Central memory CD8-positive, alpha-beta T cell (primary cell): ENCODE results near the gene GPR162.

Experiments
- ATAC-seq: fragments of 150-1000 bp; cut with Tn5 transposase; replicated peaks from 2 replicates; pipeline ENCODE4 v1.10.0; 2022; ENCODE audit warnings: mild to moderate bottlenecking, moderate FRiP score, moderate number of reproducible peaks; ENCODE audit not compliant: poor library complexity, severe bottlenecking; ENCODE audit errors: extremely low read depth
- DNase-seq, 2 donors: peaks; one replicate each; pipeline ENCODE4 v3.0.0; 2021; ENCODE audit warnings: low spot score in 2 of 2
- H3K27ac Mint-ChIP-seq: one replicate; pipeline ENCODE4 v1.8.0; 2022; ENCODE audit warnings: low read depth, mild to moderate bottlenecking, moderate library complexity, mixed read lengths
- H3K27me3 Mint-ChIP-seq: one replicate; pipeline ENCODE4 v1.8.0; 2022; ENCODE audit warnings: mixed read lengths
- H3K36me3 Mint-ChIP-seq: one replicate; pipeline ENCODE4 v1.8.0; 2022; ENCODE audit warnings: mild to moderate bottlenecking, moderate library complexity, mixed read lengths; ENCODE audit not compliant: insufficient read depth
- H3K4me1 Mint-ChIP-seq: one replicate; pipeline ENCODE4 v1.8.0; 2022; ENCODE audit warnings: mixed read lengths
- H3K4me3 Mint-ChIP-seq: one replicate; pipeline ENCODE4 v1.8.0; 2022; ENCODE audit warnings: mild to moderate bottlenecking, moderate library complexity, mixed read lengths
- H3K9me3 Mint-ChIP-seq: one replicate; pipeline ENCODE4 v1.8.0; 2022; ENCODE audit warnings: mixed read lengths

Gene GPR162

GRCh38 chr12:6819106-6820030, 2.3 kb upstream of the GPR162 start:
- Mint-ChIP-seq H3K36me3 (peaks cover 1% of the 10 kb centered on the region), H3K9me3 (no peaks in the 10 kb centered on the region), H3K4me1 (no peaks in the 10 kb centered on the region), H3K27me3 (peaks cover 28% of the 10 kb centered on the region), H3K4me3 (no peak overlapping the region), H3K27ac (no peak overlapping the region)
- no peak for DNase-seq
- no peak for ATAC-seq

GRCh38 chr12:6820166-6820565, 1.5 kb upstream of the GPR162 start:
- Mint-ChIP-seq H3K4me3 (no peak overlapping the region), H3K4me1 (peaks cover 3% of the 10 kb centered on the region), H3K9me3 (no peaks in the 10 kb centered on the region), H3K27me3 (peaks cover 36% of the 10 kb centered on the region), H3K27ac (no peak overlapping the region), H3K36me3 (peaks cover 1% of the 10 kb centered on the region)
- DNase-seq: no peak
- no peak for ATAC-seq

GRCh38 chr12:6822426-6823135, 960 bp downstream of the GPR162 start:
- Mint-ChIP-seq H3K27ac (no peak overlapping the region), H3K36me3 (peaks cover 11% of the 10 kb centered on the region), H3K4me3 (peak overlapping the region; percentile 42), H3K27me3 (peaks cover 60% of the 10 kb centered on the region), H3K4me1 (peaks cover 16% of the 10 kb centered on the region), H3K9me3 (no peaks in the 10 kb centered on the region)
- DNase-seq: no peak
- ATAC-seq: no peak

- no peaks in the 10 kb centered on the region for H3K9me3 Mint-ChIP-seq
- peaks cover 11% of the 10 kb centered on the region for H3K36me3 Mint-ChIP-seq
- H3K27ac Mint-ChIP-seq: no peak overlapping the region
- H3K4me3 Mint-ChIP-seq: no peak overlapping the region
- H3K27me3 Mint-ChIP-seq: peaks cover 69% of the 10 kb centered on the region
- no peak for ATAC-seq
- no peak for DNase-seq
- peaks cover 24% of the 10 kb centered on the region for H3K4me1 Mint-ChIP-seq
Measured at GRCh38 chr12:6823182-6824084, 1.8 kb downstream of the GPR162 start.

GRCh38 chr12:6824085-6824775, 2.6 kb downstream of the GPR162 start:
- Mint-ChIP-seq H3K27me3 (peaks cover 76% of the 10 kb centered on the region), H3K4me3 (no peak overlapping the region), H3K36me3 (peaks cover 15% of the 10 kb centered on the region), H3K27ac (no peak overlapping the region), H3K4me1 (peaks cover 29% of the 10 kb centered on the region), H3K9me3 (no peaks in the 10 kb centered on the region)
- ATAC-seq (no peak), DNase-seq (no peak)

GRCh38 chr12:6824901-6825381, 3.3 kb downstream of the GPR162 start:
- Mint-ChIP-seq H3K27me3 (peaks cover 82% of the 10 kb centered on the region), H3K9me3 (no peaks in the 10 kb centered on the region), H3K4me1 (peaks cover 33% of the 10 kb centered on the region), H3K36me3 (peaks cover 16% of the 10 kb centered on the region), H3K27ac (peak overlapping the region; percentile 15), H3K4me3 (no peak overlapping the region)
- ATAC-seq: no peak
- no peak for DNase-seq

GRCh38 chr12:6825398-6826124, 3.9 kb downstream of the GPR162 start:
- Mint-ChIP-seq H3K9me3 (no peaks in the 10 kb centered on the region), H3K27ac (peak overlapping the region; percentile 15), H3K4me3 (no peak overlapping the region), H3K27me3 (peaks cover 88% of the 10 kb centered on the region), H3K4me1 (peaks cover 33% of the 10 kb centered on the region), H3K36me3 (peaks cover 16% of the 10 kb centered on the region)
- DNase-seq (peak; percentile 60 to 79), ATAC-seq (peak; percentile 50)

- no peak overlapping the region for H3K4me3 Mint-ChIP-seq
- DNase-seq (no peak), ATAC-seq (no peak)
- peaks cover 33% of the 10 kb centered on the region for H3K4me1 Mint-ChIP-seq
- peaks cover 95% of the 10 kb centered on the region for H3K27me3 Mint-ChIP-seq
- H3K27ac Mint-ChIP-seq: no peak overlapping the region
- H3K36me3 Mint-ChIP-seq: peaks cover 16% of the 10 kb centered on the region
- no peaks in the 10 kb centered on the region for H3K9me3 Mint-ChIP-seq
Measured at GRCh38 chr12:6826125-6826733, 4.6 kb downstream of the GPR162 start.

GRCh38 chr12:6826734-6827436, 5.3 kb downstream of the GPR162 start:
- H3K36me3 Mint-ChIP-seq: peaks cover 17% of the 10 kb centered on the region
- peaks cover 98% of the 10 kb centered on the region for H3K27me3 Mint-ChIP-seq
- H3K9me3 Mint-ChIP-seq: no peaks in the 10 kb centered on the region
- H3K4me3 Mint-ChIP-seq: peak overlapping the region; percentile 70
- peak overlapping the region; percentile 10 for H3K27ac Mint-ChIP-seq
- no peak for DNase-seq
- peaks cover 33% of the 10 kb centered on the region for H3K4me1 Mint-ChIP-seq
- no peak for ATAC-seq

- Mint-ChIP-seq H3K9me3 (no peaks in the 10 kb centered on the region), H3K27me3 (peaks cover 95% of the 10 kb centered on the region), H3K4me3 (peak overlapping the region; percentile 85), H3K36me3 (peaks cover 17% of the 10 kb centered on the region), H3K27ac (peak overlapping the region; percentile 10), H3K4me1 (peaks cover 33% of the 10 kb centered on the region)
- DNase-seq: no peak
- ATAC-seq: no peak
Measured at GRCh38 chr12:6827437-6827911, 5.9 kb downstream of the GPR162 start.
